ENCODE data around the gene SLC3A2.

The SLC3A2 gene

GRCh38 chr11:62911137-62912130 lies 30.7 kb downstream of the SLC3A2 start:
- no peak for DNase-seq

GRCh38 chr11:62912268-62912667 lies 31.6 kb downstream of the SLC3A2 start:
- no peak for DNase-seq

- DNase-seq = no peak
Measured at GRCh38 chr11:62914416-62914815, 33.7 kb downstream of the SLC3A2 start.

GRCh38 chr11:62917906-62918502 lies 37.3 kb downstream of the SLC3A2 start:
- DNase-seq = no peak

DNA sequence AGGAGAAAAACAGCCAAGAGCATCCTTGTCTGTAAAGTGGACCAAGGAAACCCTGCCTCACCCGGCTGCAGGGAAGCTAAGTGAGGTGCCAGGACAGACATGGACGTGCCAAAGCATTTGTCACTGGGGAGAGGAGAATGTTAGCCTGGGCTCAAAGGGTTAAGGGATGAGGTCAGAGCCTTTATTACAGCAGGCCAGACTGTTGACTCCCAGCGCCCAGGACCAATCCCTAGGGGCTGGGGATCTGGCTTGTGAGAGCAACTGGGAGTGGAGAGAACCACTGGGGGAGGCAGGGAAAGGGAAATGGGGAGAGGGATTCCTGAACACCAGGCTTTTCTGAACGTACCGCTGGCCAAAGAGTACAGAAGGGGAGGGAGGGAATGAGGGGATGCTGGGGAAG lies 37.8 kb downstream of the SLC3A2 start:
- DNase-seq = no peak

- no peak for DNase-seq
Measured at GRCh38 chr11:62919476-62919875, 38.8 kb downstream of the SLC3A2 start.

DNA sequence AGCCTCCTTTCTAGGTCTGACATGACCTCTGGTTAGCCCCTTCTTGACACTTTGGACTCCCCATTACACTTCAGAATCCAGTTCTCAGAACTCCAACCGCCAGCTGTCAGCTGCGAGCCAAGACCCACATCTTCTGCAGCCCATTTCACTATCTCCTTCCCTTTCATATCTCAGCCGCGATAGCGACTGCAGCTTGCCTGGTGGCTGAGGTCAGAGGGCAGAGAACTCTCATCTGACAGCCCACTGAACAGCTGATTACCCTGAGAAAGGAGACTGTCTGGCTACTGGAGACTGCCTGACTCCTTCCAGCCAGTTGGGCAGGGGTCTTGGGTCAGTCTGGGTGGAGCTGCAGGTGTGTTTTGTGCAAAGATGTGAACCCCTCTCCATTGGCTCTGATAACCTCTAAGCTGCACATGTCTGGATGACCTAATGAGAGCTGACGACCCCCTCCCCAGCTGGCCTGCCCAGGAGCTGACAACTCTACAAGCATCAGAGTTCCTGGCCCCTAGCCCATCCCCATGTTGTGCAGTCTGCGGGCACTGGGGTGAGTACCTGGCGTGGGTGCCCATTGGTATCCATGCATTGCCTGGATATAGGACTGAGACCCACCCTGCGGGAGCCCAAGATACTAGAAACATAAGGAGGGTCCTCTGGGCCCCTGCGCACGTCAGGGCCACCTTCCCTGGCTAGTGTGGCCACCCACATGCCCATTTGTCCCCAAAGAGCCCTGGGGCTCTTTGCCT lies 39.4 kb downstream of the SLC3A2 start:
- no peak for DNase-seq

- no peak for DNase-seq
Measured at GRCh38 chr11:62921201-62921572, 40.5 kb downstream of the SLC3A2 start, which contains the start of gene CHRM1. TSS of gene CHRM1 (minus strand) at chr11:62921363. CDS start at chr11:62911100, 10,263 bp downstream.

DNA sequence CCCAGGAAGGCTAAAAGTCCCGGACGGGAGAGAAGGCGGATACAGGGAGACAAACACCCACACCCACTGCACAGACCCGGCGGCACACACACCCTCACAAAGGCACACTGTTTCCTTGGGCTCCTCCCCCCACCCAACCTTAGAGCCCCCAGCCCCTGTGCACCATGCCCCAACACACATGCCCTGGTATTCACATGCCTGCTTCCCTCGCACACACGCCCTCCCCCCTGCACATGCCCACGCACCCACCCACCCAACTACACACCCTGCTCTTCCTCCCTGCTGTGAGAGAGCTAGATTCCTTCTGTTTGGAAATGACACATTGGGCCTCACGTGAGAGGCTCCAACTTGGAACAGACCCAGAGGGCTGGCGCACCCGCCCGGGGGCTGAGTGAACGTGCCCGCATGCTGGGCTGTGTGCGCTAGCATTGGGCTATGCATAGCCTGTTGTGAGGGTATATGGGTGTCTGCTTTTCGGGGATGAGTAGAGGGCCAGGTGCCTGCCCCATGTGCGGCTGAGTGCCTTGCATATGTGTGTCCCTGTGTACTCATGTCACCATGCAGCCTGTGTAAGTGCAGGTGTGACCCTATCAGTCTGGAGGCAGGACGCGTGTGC lies 41.0 kb downstream of the SLC3A2 start:
- no peak for DNase-seq

DNA sequence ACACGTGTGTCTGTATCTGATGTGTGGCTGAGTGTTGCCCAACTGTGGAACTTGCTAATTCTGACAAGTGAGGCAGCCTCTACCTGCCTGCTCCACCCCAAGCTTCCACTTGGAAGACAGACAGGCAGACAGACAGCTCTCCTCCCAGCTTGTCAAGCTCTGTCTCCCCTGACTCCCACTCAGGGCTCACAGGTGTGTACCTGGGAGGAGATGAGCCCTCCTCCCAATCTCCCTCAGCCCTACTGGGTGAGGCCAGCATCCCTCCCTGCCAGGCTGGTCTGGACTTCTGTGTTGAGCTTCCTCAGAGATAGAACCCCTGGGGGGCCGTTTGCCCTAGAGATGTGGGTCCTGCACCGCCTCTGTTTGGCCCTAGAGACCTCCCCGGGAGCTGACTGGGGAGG lies 41.5 kb downstream of the SLC3A2 start:
- DNase-seq = no peak

DNA sequence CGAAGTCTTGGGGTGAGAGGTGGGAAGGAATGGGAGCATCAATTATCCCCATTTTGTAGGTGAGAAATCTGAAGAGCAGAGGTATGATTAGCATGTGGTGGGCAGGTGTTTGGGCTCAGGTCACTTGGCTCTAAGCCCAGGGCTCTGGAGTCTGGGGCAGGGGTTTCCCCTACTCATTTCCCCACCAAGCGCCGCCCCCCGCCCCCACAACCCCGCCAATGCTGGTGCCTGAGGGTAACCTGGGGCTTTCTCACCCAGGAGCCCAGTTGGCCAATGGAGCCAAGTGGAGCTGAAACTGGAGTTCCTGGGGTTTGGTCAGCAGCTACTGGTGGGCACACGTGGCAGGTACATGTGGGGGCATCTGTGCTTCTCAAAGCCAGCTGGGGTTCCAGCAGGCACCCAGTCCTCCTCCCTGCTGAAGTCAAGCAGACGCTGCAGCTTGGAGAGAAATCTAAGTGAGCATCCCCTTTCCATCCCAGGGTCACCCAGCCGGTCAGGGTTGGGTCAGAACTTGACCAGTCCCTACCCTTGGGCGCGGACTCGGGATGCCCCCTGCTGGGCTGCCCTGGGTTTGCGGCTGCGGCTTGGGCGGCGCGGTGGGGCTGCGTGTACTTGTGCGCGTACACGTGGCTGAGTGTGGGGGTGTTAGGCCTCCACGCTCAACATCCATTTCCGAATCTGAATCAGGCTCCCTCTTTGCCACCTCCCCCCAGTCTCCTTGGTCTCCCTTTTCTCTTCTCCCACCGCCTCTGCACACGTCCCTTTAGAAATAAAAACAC lies 42.1 kb downstream of the SLC3A2 start:
- DNase-seq = peak; percentile 74

GRCh38 chr11:62923601-62924411 lies 43.1 kb downstream of the SLC3A2 start:
- DNase-seq = peak; percentile 70

DNA sequence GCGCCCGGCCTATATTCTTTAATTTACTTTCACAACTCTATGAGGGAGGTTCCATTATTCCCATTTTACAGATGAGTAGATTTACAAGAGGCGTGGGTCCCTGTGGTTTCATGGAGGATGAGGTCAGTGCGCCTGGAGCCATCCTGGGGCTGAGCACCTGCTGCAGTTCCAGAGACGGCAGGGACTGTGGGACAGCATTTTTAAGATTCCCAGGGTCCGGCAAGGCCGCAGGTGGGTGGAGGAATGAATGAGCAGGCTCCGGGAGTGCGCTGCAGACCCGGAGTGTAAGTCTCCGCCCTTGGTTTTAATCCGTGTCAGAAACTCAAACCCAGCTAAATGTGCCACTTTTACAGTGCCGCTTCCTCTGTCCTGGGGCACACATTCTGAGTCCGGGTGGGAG lies 44.6 kb downstream of the SLC3A2 start:
- DNase-seq = no peak

DNA sequence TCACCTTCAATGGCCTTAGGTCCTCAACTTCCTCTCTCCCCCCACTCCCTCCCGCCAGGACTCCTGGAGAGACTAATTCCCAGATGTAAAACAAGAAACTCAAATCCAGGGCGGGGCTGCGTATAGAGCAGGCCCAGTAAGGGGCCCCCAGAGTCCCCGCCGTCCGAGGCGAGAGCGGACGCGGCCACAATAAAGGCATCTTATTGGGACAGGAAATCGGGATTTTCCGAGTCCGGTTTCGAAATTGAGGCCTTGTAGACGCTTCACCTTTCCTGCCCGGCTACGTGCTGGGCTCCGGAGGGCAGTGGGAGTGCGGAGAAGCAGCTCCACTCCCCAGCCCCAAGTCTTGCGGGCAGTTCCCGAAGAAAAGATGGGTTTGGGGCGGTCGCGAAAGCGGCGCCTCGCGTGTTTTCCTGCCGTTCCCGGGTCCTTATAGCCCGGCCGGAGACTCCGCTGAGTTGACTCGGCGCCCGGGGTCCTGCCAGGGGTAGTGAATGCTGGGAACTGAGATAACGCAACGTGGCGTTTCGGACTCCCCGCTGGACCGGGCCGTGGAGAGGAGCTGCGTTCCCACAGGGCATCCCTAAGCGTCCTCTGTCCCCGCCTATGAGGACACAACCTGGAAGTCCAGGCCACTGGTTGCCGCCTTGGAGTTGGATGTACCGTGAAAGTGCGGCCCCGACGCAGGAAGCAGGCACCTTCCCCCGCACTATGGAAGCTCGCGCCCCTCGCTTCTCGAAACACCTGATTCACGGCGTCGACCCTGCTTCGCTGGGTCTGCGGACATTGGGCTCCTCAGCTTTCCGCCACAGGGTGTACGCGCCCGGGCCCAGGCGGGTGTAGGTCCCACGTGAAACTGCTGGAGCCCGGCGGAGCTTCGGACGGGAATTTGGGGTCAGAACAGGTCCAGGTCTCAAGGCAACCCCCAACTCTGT lies 45.3 kb downstream of the SLC3A2 start:
- DNase-seq = no peak

DNA sequence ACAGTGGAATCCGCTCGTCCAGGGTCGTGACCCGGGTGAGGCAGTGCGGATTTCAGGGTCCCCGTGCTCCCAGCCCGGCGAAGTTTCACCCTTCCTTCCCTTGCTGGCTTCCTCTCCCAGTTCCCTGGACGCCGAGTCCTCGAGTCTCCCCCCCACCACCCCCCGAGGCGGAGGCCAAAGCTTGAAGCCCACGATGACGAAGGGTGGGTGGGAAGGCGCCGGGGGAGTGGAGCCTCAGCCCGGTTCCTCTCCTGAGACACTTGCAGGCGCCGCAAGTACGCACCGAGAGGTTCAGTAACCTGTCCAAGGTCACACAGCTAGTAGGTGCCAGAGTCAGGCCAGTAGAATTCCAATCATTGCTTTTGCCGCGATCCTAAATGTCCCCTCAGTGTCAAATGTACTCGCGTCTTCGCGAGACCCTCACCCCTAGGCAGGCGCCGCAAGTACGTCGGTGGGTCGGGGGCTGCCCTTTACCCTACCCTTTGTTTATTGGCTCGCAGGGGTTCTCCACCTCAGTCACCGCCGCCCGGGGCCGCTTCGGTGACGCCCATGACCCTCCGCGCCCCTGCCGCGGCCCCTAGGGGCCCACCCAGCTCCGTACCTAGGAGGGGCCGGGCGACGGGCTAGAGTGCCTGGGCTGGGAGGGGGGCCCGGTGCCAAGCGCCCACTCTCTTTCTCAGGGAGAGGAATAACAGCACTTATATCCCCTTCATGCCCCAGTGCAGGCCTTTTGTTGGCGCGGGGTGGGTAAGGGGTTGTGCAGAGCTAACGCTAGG lies 46.2 kb downstream of the SLC3A2 start:
- no peak for DNase-seq

DNA sequence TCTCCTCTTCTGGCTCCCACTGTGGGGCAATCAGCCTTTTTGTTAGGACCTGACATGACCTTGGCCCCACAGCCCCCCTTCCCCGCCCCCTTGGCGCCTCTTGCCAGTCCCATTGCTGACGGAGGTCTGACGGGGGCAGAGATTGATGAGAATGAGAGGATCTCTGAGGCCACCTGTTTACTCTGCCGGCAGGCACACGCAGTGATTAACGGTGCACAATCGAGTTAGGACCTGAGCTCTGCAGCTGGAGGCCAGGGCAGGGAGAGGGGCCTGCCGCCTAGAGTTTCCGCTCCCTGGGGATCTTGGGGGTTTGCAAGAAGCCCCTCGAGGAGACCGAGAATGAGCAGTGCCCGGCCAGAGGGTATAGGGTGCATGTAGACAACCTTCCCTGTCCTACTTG lies 47.3 kb downstream of the SLC3A2 start:
- DNase-seq = no peak

DNA sequence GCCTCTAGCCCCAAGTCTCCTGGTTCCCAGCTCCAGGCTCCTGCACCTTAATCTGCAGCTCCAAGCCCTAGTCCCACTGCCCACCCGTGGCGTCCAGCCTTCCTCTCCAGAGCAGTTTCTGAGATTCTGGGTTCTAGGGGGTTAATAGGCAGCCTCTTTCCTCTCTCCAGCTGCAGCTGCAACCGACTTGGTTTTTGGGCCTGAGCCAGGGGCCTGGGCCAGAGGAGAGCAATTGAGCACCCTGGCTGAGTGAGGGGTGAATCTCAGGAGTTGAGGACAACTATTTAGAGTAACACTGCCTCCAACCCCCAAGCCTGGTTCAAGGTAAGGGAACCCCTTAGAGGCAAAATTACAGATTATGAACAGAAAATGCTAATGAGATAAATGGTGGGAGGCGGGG lies 49.5 kb downstream of the SLC3A2 start:
- DNase-seq = no peak

DNA sequence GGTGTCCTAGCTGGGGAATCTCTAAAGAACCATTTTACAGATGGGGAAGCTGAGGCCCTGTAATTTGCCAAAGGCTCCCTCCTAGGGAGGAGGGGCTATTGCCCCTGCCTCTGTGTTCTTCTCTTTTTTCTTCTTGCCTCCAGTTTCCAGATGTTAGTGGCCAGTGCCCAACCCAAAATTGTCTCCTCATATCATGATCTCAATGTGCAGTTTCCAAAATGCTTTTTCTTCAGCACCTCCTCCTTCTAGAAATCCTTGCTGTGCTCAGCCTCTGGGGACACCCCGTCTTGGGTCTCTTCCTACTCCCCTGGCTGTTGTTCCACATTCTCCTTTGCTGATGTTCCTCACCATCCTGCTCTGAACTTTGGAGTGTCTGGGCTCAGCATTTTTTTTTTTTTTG lies 50.0 kb downstream of the SLC3A2 start:
- DNase-seq = no peak
